Measurements from ENCODE around the gene AGRN. TPM values are rescaled to one million over a fixed set of nuclear protein-coding genes. Genes with fewer than 3 reads are reported as not detected.
A peak's percentile ranks its signal among the peaks of the same experiment; 100 is the strongest.
"Not testable (repeated sequence)": the region's sequence is repeated elsewhere in the genome, so short reads cannot be mapped to it uniquely, and the experiment has no call there.

The AGRN gene
- total RNA-seq, 3 donors from 2014 or later, result 32.0 to 54.4 (median 40.6) TPM

- intact Hi-C loops (cut with DNase I, micrococcal nuclease), result no loop called here
- ATAC-seq, result peak; percentile 84
- DNase-seq, result peak; percentile 88 to 89 (median 88)
- H3K36me3 ChIP-seq (ENCODE audit: low read depth), result no peaks in the 10 kb centered on the region
- H3K9me3 ChIP-seq, result no peaks in the 10 kb centered on the region
- no peak for TF ChIP-seq CTCF (IDR thresholded peaks at IDR 0.05)
- H3K4me3 ChIP-seq, result no peak within 1 kb of the TSS
- H3K4me1 ChIP-seq (ENCODE audit: low read depth), result peaks cover 6% of the 10 kb centered on the region
These were observed 54.0 kb downstream of the AGRN start, which contains the start of gene RNF223 for GRCh38 chr1:1073743-1074587. TSS of gene RNF223 (minus strand) at chr1:1074306. CDS start at chr1:1072566, 1,740 bp downstream.

- ATAC-seq, result peak; percentile 16
- Histone ChIP-seq H3K4me1 (ENCODE audit: low read depth) (peaks cover 5% of the 10 kb centered on the region), H3K4me3 (no peak overlapping the region), H3K9me3 (no peaks in the 10 kb centered on the region), H3K36me3 (ENCODE audit: low read depth) (no peaks in the 10 kb centered on the region)
- peak in 1 of 3 donors; percentile 50 for DNase-seq
- intact Hi-C loops (cut with DNase I, micrococcal nuclease), result no loop called here
- no peak for TF ChIP-seq CTCF (IDR thresholded peaks at IDR 0.05)
These were observed 54.8 kb downstream of the AGRN start for GRCh38 chr1:1074631-1075147.

DNA sequence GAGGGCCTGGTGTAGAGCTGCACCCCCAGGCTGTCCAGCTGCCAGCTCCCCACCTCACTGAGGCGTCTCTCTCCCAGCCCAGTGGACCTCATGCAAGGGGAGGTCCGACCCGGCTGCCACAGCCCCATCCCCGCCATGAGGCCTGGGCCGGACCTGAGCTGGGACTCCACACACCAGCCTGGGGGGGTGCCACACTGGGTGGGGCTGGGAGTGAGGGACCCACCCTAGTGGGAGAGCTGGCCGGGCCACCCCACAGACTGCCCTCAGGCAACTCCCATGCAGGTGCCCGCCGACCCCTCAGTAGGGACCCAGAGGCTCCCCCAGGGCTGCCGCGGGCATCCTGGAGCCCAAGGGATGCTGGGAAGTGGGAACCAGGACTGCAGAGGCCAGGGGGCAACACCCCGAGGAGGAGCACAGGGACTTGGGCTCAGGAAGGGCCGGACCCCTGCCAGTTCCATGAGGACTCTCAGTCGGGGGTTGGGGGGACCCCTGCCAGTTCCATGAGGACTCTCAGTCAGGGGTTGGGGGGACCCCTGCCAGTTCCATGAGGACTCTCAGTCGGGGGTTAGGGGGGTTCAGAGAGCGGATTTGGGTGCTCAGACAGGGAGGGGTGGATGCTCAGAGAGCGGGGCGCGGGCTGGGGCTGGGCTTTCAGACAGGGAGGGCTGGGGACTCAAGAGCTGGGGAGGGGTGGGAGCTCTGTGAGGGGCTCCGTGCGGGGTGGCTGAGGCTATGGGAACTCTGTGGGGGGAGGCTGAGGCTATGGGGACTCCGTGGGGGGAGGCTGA lies 55.4 kb downstream of the AGRN start:
- TF ChIP-seq CTCF (IDR thresholded peaks at IDR 0.05), result no peak
- intact Hi-C loops (cut with DNase I, micrococcal nuclease), result no loop called here
- no peaks in the 10 kb centered on the region for H3K9me3 ChIP-seq
- no peak for ATAC-seq
- H3K4me1 ChIP-seq (ENCODE audit: low read depth), result peaks cover 12% of the 10 kb centered on the region
- DNase-seq, result peak in 2 of 3 donors; percentile 54 to 55
- no peak overlapping the region for H3K4me3 ChIP-seq
- H3K36me3 ChIP-seq (ENCODE audit: low read depth), result no peaks in the 10 kb centered on the region

GRCh38 chr1:1077396-1077795 lies 57.5 kb downstream of the AGRN start:
- H3K9me3 ChIP-seq; H3K4me3 ChIP-seq; intact Hi-C loops (cut with DNase I, micrococcal nuclease); ATAC-seq; H3K36me3 ChIP-seq (ENCODE audit: low read depth): not testable (repeated sequence)
- DNase-seq, result peak in 1 of 3 donors; percentile 7
- peaks cover 13% of the 10 kb centered on the region for H3K4me1 ChIP-seq (ENCODE audit: low read depth)

DNA sequence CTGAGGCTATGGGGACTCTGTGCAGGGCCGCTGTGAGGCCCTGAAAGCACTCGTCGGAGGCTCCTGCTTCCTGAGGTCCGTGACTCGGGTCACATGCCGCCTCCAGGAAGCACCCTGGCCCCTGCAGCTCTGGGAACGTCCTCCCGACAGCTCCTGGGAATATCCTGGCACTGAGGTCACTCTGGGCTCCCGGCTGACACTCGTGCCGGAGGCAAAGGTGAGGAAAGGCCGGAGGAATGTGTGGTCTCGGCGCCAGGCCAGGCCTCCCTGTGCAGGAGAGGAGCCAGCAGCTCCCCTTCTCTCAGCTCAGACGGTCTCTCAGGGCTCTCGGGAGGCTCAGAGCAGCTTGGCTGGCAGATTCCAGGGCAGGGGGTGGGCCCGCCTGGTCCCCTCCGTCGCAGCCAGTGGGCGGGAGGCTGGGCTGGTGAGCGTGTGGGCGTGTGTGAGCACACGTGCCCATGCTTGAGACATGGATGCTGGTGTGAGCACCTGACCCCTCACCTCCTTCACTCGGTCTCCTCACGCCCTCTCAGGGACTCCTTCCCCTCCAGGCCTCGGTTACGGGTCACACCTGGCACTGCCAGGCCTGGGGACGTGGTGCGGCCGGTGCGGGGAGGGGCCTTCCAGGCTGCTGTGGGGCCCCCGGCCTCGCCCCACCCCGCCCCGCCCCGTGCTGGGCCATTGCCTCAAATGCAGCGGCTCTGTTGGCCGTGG lies 59.6 kb downstream of the AGRN start:
- H3K4me3 ChIP-seq, result no peak overlapping the region
- peaks cover 13% of the 10 kb centered on the region for H3K4me1 ChIP-seq (ENCODE audit: low read depth)
- DNase-seq (peak; percentile 65 to 76 (median 75)), ATAC-seq (peak; percentile 81)
- H3K36me3 ChIP-seq (ENCODE audit: low read depth), result no peaks in the 10 kb centered on the region
- intact Hi-C loops (cut with DNase I, micrococcal nuclease), result no loop called here
- no peaks in the 10 kb centered on the region for H3K9me3 ChIP-seq
- no peak for TF ChIP-seq CTCF (IDR thresholded peaks at IDR 0.05)
